Activated CD8-positive, alpha-beta T cell treated with anti-CD3 and anti-CD28 coated beads for 36 hours (primary cell): Measurements from ENCODE around the gene CLEC6A. TPM values are rescaled to one million over a fixed set of nuclear protein-coding genes. Genes with fewer than 3 reads are reported as not detected.

Source experiments
- ATAC-seq: fragments of 200-7000 bp; cut with Tn5 transposase; one replicate; pipeline ENCODE4 v1.10.0; 2021; ENCODE audit warnings: mild to moderate bottlenecking, moderate library complexity
- CTCF ChIA-PET: fragments of 350-600 bp; sonication (Branson Sonifier 250); formaldehyde crosslinking; loops from one replicate; lab custom pipeline; 2021; ENCODE audit warnings: antibody characterized with exemption; lab: Charles Lee
- POLR2A ChIA-PET: fragments of 350-600 bp; sonication (Branson Sonifier 250); formaldehyde crosslinking; loops from one replicate; lab custom pipeline; 2021; ENCODE audit warnings: antibody characterized with exemption; lab: Charles Lee
- DNase-seq: peaks from one replicate; pipeline ENCODE4 v3.0.0-alpha.2; 2020
- H3K27ac Mint-ChIP-seq: one replicate; pipeline ENCODE4 v1.8.0; 2021; ENCODE audit warnings: mild to moderate bottlenecking, mixed read lengths
- H3K27me3 Mint-ChIP-seq: one replicate; pipeline ENCODE4 v1.8.0; 2021; ENCODE audit warnings: mixed read lengths
- H3K36me3 Mint-ChIP-seq: one replicate; pipeline ENCODE4 v1.8.0; 2021; ENCODE audit warnings: low read depth, mixed read lengths
- H3K4me1 Mint-ChIP-seq: one replicate; pipeline ENCODE4 v1.8.0; 2021; ENCODE audit warnings: low read depth, mixed read lengths
- H3K4me3 Mint-ChIP-seq: one replicate; pipeline ENCODE4 v1.8.0; 2021; ENCODE audit warnings: mild to moderate bottlenecking, moderate library complexity, mixed read lengths
- H3K9me3 Mint-ChIP-seq: one replicate; pipeline ENCODE4 v1.8.0; 2021; ENCODE audit warnings: mixed read lengths
- CTCF ChIP-seq: fragments of 200-600 bp; IDR thresholded peaks from one replicate; pipeline ENCODE4 v1.8.0; 2022; ENCODE audit warnings: antibody characterized with exemption, mild to moderate bottlenecking
- intact Hi-C: fragments of 100-400 bp; cut with micrococcal nuclease; formaldehyde crosslinking; loops from one replicate; pipeline ENCODE4 v1.10.0; 2022
- total RNA-seq, 2 experiments: library from RNA; stranded (reverse); gene quantifications; one replicate each; pipeline ENCODE4 v1.2.3, GENCODE V29; 2021

CLEC6A gene
- total RNA-seq, 2 experiments from 2014 or later = not detected

DNA sequence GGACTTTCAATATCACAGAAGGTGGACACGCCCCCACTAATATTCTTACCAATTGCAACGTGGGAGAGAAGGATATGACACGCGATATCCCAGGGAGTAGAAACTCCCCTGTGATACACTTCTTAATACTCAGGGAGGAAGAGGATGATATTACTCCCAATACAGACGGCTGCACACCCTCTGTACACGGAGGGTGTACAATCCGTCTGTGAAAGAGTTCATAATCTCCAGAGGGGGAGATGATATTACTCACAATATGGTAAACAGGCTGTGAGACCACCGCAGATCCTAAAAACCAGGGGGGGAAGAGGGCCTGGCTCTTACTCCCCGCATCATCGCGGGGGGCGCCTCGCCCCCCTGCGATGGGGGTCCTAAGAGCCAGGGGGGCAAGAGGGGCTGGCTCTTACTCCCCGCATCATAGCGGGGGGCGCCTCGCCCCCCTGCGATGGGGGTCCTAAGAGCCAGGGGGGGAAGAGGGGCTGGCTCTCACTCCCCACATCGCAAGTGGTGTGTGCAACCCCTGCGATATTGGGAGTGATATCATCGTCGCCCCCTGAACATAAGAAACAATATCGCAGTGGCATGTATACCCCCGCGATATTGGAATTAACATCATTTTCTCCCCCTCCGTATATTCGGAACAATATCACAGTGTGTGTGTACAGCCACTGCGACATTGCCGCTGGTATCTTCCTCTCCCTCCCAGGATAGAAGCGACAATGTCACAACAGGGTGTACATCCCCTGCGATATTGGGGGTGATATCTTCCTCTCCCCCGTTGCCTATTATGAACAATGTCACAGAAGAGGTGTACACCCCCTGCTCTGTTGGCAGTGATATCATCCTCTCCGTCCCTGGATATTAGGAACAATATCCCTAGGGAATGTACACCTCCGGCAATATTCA lies 8.9 kb upstream of the CLEC6A start:
- no peaks in the 10 kb centered on the region for H3K4me1 Mint-ChIP-seq

DNA sequence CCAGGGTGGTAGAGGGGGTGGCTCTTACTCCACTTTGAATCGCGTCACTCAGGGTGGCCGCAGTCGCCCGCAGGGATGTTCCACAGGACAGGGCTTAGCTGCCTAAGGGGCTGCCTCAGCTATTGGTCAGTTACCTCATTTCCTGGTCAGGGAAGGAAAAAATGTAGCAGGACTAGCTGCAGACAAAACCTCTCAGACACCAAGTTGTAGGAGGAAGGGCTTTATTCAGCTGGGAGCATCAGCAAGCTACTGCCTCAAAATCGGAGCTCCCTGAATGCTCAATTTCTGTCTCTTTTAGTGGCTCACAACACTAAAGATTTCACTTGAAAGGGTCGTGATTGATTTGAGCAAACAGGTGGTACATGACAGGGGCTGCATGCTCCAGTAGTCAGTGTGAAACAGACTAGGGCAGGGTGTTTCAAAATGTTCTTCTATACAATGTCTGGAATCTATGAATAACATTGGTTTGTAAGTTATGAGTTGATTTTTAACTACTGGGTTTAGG lies 6.4 kb upstream of the CLEC6A start:
- Mint-ChIP-seq H3K36me3 (no peaks in the 10 kb centered on the region), H3K4me3 (no peak overlapping the region), H3K9me3 (no peaks in the 10 kb centered on the region), H3K27ac (no peak overlapping the region), H3K27me3 (peaks cover 6% of the 10 kb centered on the region), H3K4me1 (no peaks in the 10 kb centered on the region)
- TF ChIP-seq CTCF = no peak
- peak; percentile 37 for ATAC-seq
- ChIA-PET POLR2A (no interaction called here), CTCF (interaction anchor here (1.1 kb wide), 1 partner anchor 196 kb away, joined by 3 read pairs; no protein-coding TSS in a partner anchor)
- intact Hi-C loops = no loop called here
- no peak for DNase-seq

More for the DNA sequence above, 8.9 kb upstream of the CLEC6A start:
- H3K9me3 Mint-ChIP-seq = no peaks in the 10 kb centered on the region
- DNase-seq (peak; percentile 25), ATAC-seq (peak; percentile 55)
- H3K27me3 Mint-ChIP-seq = no peaks in the 10 kb centered on the region
- H3K36me3 Mint-ChIP-seq = no peaks in the 10 kb centered on the region
- intact Hi-C loops = no loop called here
- H3K27ac Mint-ChIP-seq = no peak overlapping the region
- H3K4me3 Mint-ChIP-seq = no peak overlapping the region
- POLR2A ChIA-PET = no interaction called here
- CTCF ChIA-PET = no interaction called here
- TF ChIP-seq CTCF = no peak

- H3K27me3 Mint-ChIP-seq = peaks cover 13% of the 10 kb centered on the region
- H3K27ac Mint-ChIP-seq = no peak overlapping the region
- intact Hi-C loops = no loop called here
- ATAC-seq (no peak), DNase-seq (no peak)
- H3K4me3 Mint-ChIP-seq = no peak overlapping the region
- no peaks in the 10 kb centered on the region for H3K4me1 Mint-ChIP-seq
- H3K36me3 Mint-ChIP-seq = no peaks in the 10 kb centered on the region
- ChIA-PET CTCF (no interaction called here), POLR2A (no interaction called here)
- no peak for TF ChIP-seq CTCF
- no peaks in the 10 kb centered on the region for H3K9me3 Mint-ChIP-seq
Observed at GRCh38 chr12:8452036-8452435, 3.7 kb upstream of the CLEC6A start.

DNA sequence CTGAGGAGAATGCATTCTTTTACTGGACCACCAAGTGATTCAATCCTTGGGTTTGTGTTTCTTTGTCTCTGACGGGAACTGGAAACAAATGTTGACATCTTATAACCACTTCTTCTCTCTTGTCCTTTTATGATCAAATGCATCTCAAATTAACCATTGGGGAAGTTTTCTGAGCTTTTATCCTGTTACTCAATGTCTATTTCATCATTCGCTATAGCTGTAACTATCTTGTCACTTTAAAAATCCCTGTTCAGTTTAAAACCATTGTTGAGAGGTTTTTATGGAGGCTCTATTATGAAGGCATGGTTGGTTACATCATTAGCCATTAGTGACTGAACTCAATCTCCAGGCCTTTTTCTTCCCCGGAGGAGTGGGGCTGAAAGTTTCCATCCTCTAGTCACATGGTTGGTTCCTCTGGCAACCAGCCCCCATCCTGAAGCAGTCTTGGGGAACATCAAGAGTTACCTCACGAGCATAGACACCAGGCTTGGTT lies 2.7 kb upstream of the CLEC6A start:
- no peaks in the 10 kb centered on the region for H3K4me1 Mint-ChIP-seq
- TF ChIP-seq CTCF = no peak
- H3K27me3 Mint-ChIP-seq = peaks cover 17% of the 10 kb centered on the region
- H3K9me3 Mint-ChIP-seq = no peaks in the 10 kb centered on the region
- DNase-seq (no peak), ATAC-seq (no peak)
- CTCF ChIA-PET = interaction anchor here (0.9 to 2.1 kb wide), 3 partner anchors 11 to 170 kb away, joined by 3 to 7 read pairs (median 3); no protein-coding TSS in a partner anchor
- no peaks in the 10 kb centered on the region for H3K36me3 Mint-ChIP-seq
- intact Hi-C loops = no loop called here
- H3K27ac Mint-ChIP-seq = no peak overlapping the region
- H3K4me3 Mint-ChIP-seq = no peak overlapping the region
- POLR2A ChIA-PET = no interaction called here

DNA sequence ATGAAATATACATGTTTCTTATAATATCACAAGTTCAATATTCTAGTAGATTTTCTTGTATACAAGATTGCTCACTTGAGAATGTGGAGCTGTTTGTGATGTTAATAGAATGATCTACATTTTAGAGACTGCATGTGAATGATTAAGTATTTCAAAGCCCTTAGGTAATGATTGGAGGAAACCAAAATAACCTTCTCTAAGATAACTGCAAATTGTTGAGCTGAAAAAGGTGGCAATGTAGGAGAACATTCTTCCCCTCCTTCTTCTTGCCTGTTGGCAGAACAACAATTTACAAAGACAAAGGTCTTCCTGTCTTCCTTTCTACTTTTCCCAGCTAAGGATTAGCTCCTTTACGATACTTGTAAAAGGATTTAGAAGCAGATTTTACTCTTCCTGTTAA lies 2.0 kb upstream of the CLEC6A start:
- POLR2A ChIA-PET = no interaction called here
- Mint-ChIP-seq H3K36me3 (no peaks in the 10 kb centered on the region), H3K4me1 (no peaks in the 10 kb centered on the region), H3K27ac (no peak overlapping the region), H3K9me3 (no peaks in the 10 kb centered on the region), H3K27me3 (peaks cover 18% of the 10 kb centered on the region), H3K4me3 (no peak overlapping the region)
- DNase-seq (no peak), ATAC-seq (no peak)
- CTCF ChIA-PET = interaction anchor here (0.9 to 2.1 kb wide), 4 partner anchors 10 to 322 kb away, joined by 3 to 7 read pairs (median 3); no protein-coding TSS in a partner anchor
- TF ChIP-seq CTCF = no peak
- intact Hi-C loops = no loop called here
